GM18505 (cell line): Measurements from ENCODE around the gene JMJD6.

ENCODE experiments used
- ATAC-seq: cut with Tn5 transposase; IDR thresholded peaks from one replicate; pipeline ENCODE4 v1.9.1; 2021; ENCODE audit not compliant: unreplicated experiment
- POLR2A ChIP-seq: IDR thresholded peaks from 4 replicates; pipeline ENCODE4 v1.6.1; 2011; ENCODE audit warnings: borderline replicate concordance; ENCODE audit not compliant: insufficient read depth, insufficient read length; ENCODE audit errors: extremely low read depth

Gene JMJD6

DNA sequence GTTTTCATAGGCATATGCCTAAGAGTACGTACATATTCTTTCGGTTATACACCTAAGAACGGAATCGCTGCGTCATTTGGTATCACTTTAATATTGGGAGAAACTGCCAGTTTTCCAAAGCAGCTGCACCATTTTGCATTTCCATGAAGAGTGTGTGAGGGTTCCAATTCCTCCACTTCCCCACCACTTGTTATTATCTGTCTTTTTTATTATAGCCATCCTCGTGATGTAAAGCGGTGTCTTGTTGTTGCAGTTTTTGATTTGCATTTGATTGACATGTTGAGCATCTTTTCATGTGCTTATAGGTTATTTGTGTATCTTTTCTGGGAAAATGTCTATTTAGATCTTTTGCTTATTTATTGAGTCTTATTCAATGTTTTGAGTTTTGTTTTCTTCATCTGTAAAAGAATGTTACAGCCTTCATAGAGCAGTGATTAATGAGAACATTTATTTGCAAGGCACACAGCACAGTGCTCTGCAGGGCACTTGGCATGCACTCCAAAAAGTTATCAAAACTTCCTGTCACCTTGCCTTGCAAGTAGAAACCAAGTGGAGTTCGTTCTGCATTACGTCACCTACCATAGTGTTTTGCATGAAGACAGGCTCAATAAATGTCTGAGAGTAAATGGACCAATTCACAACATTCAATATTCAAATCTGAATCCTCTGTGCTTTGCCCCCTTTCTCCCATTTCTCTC is 56.2 kb downstream of the JMJD6 start:
- ATAC-seq = no peak
- TF ChIP-seq POLR2A = no peak
